ENCODE results near the gene LIPG. TPM values are rescaled to one million over a fixed set of nuclear protein-coding genes. Genes with fewer than 3 reads are reported as not detected.

LIPG gene
- total and polyA plus RNA-seq, 2 of the 13 experiments (the other 11 are each of a cell fraction or from before 2014, with no cell fraction given) = 0.96 to 10.8 TPM

DNA sequence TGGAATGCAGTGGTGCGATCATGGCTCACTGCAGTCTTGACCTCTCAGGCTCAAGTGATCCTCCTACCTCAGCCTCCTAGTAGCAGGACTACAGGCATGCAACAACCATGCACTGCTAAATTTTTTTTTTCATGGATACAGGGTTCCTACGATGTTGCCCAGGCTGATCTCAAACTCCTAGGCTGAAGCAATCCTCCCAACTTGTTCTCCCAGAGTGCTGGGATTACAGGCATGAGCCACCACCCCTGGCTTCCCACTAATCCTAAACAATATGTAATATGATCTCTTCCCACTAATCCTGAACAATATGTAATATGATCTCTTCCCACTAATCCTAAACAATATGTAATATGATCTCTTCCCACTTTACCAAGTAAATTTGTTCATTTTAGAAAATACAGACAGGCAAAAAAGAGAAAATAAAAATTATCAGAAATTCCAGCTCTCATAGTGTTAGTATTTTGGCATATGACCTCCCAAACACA is 41.2 kb upstream of the LIPG start:
- in situ Hi-C loops (cut with HindIII; ENCODE audit: extremely low pct_ligation_motif_present, low pct_unique_long_range_greater_than_20kb) (no loop called here), intact Hi-C loops (cut with micrococcal nuclease; ENCODE audit: unreplicated experiment) (no loop called here)
- no peak for TF ChIP-seq GATA4 (IDR thresholded peaks at IDR 0.05; ENCODE audit: borderline replicate concordance, low read depth)
- TF ChIP-seq ZNF274 (CRISPR knock-in tag; IDR thresholded peaks at IDR 0.05) = no peak
- TF ChIP-seq U2AF2 (IDR thresholded peaks at IDR 0.05; ENCODE audit: low read depth, low read length) = no peak
- TF ChIP-seq SOX5 (CRISPR knock-in tag; IDR thresholded peaks at IDR 0.05; ENCODE audit: borderline replicate concordance) = peak; percentile 25; the same call in 1 of the 2 replicates
- peak; percentile 77; the same call in 1 of the 2 replicates for TF ChIP-seq SIX4 (CRISPR knock-in tag; IDR thresholded peaks at IDR 0.05)
- no peak for TF ChIP-seq PAWR (CRISPR knock-in tag; IDR thresholded peaks at IDR 0.05; ENCODE audit: borderline replicate concordance)
- peak; percentile 56; the same call in 1 of the 2 replicates for TF ChIP-seq SIX1 (CRISPR knock-in tag; IDR thresholded peaks at IDR 0.05; ENCODE audit: borderline replicate concordance)
- TF ChIP-seq ZFP36L2 (CRISPR knock-in tag; IDR thresholded peaks at IDR 0.05) = no peak
- TF ChIP-seq, protein P1, sequence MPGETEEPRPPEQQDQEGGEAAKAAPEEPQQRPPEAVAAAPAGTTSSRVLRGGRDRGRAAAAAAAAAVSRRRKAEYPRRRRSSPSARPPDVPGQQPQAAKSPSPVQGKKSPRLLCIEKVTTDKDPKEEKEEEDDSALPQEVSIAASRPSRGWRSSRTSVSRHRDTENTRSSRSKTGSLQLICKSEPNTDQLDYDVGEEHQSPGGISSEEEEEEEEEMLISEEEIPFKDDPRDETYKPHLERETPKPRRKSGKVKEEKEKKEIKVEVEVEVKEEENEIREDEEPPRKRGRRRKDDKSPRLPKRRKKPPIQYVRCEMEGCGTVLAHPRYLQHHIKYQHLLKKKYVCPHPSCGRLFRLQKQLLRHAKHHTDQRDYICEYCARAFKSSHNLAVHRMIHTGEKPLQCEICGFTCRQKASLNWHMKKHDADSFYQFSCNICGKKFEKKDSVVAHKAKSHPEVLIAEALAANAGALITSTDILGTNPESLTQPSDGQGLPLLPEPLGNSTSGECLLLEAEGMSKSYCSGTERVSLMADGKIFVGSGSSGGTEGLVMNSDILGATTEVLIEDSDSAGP (CRISPR knock-in tag; IDR thresholded peaks at IDR 0.05; ENCODE audit: borderline replicate concordance) = no peak
- no peaks in the 10 kb centered on the region for H3K79me2 ChIP-seq (ENCODE audit: insufficient read depth, low read length)
- no peaks in the 10 kb centered on the region for H3K36me3 ChIP-seq (replicated peaks in 1 of 2; ENCODE audit: control insufficient read depth in 1 of 2, insufficient read depth in 2 of 2, low read length in 2 of 2)
- CTCF ChIA-PET (ENCODE audit: low intra/inter-chr PET ratio, low total read pairs) = no interaction called here
- FAIRE-seq (no peak), ATAC-seq (no peak), DNase-seq (ENCODE audit: low spot score) (no peak)
- no peak overlapping the region for H3K4me2 ChIP-seq (ENCODE audit: low read depth, low read length)
- H3K4me1 ChIP-seq (ENCODE audit: insufficient read depth, low read length) = no peaks in the 10 kb centered on the region
- H2AFZ ChIP-seq (ENCODE audit: low read length) = no peak overlapping the region
- POLR2A ChIA-PET = no interaction called here
- 20% methylated on average over 2 of the region's 2 CpGs for WGBS (ENCODE audit: low lambda C conversion rate)
- H3K9me3 ChIP-seq (ENCODE audit: low read length) = no peaks in the 10 kb centered on the region
- peaks cover 2 to 4% of the 10 kb centered on the region in 2 experiments; a peak in 2 of 5 replicates for H3K27me3 ChIP-seq (ENCODE audit: control insufficient read depth in 1 of 2, insufficient read depth in 2 of 2, low read length in 2 of 2)
- H3K27ac ChIP-seq (ENCODE audit: extremely low read length, insufficient read depth, low read length) = no peak overlapping the region
- H3K9ac ChIP-seq (ENCODE audit: insufficient read depth, low read depth, low read length) = no peak overlapping the region
- H4K20me1 ChIP-seq (ENCODE audit: insufficient read depth, low read length) = no peaks in the 10 kb centered on the region
- no peak overlapping the region for H3K4me3 ChIP-seq (replicated peaks in 1 of 3; ENCODE audit: insufficient read depth in 1 of 3, low read depth in 2 of 3, low read length in 3 of 3)
- no TSS peak for BruUV-seq (replicated peaks)
